OCI-LY7 (cell line): Measurements from ENCODE around the gene SPECC1L. TPM values are rescaled to one million over a fixed set of nuclear protein-coding genes. Genes with fewer than 3 reads are reported as not detected.

Experiments
- BruUV-seq: library from RNA; stranded (reverse); fragments of 400-500 nt; replicated peaks from 2 replicates; lab custom pipeline; 2021; lab: Mats Ljungman, UMichigan
- CTCF ChIA-PET: fragments of 300-600 bp; sonication (Branson Sonifier 250); formaldehyde crosslinking; loops from one replicate; lab custom pipeline; 2022; ENCODE audit warnings: antibody characterized with exemption; ENCODE audit not compliant: unreplicated experiment; lab: Charles Lee
- POLR2A ChIA-PET: fragments of 300-600 bp; sonication (Branson Sonifier 250); formaldehyde crosslinking; loops from one replicate; lab custom pipeline; 2022; ENCODE audit warnings: antibody characterized with exemption; lab: Charles Lee
- DNase-seq: peaks from one replicate; pipeline ENCODE4 v3.0.0-alpha.2; 2015; ENCODE audit warnings: low spot score
- H2AFZ ChIP-seq: fragments of 200-600 bp; sonication (generic), shearing (Covaris generic); 2 replicates; pipeline ENCODE4 v1.6.1; 2014; ENCODE audit warnings: mild to moderate bottlenecking, antibody characterized with exemption, low read length, moderate library complexity
- H3K27ac ChIP-seq: fragments of 200-600 bp; sonication (generic); 2 replicates; pipeline ENCODE4 v1.5.1; 2014; ENCODE audit warnings: mixed run types, low read depth, mild to moderate bottlenecking, moderate library complexity, low read length, inconsistent platforms; ENCODE audit not compliant: poor library complexity, severe bottlenecking
- H3K36me3 ChIP-seq: fragments of 200-600 bp; sonication (generic); 2 replicates; pipeline ENCODE4 v1.6.1; 2014; ENCODE audit warnings: mild to moderate bottlenecking, antibody characterized with exemption, low read length, moderate library complexity, mixed read lengths; ENCODE audit not compliant: insufficient read depth
- H3K4me1 ChIP-seq: fragments of 200-600 bp; sonication (generic); 2 replicates; pipeline ENCODE4 v1.5.1; 2014; ENCODE audit warnings: mild to moderate bottlenecking, low read length; ENCODE audit not compliant: insufficient read depth, poor library complexity, severe bottlenecking
- H3K4me2 ChIP-seq: fragments of 200-600 bp; sonication (generic); 2 replicates; pipeline ENCODE4 v1.6.1; 2014; ENCODE audit warnings: mild to moderate bottlenecking, low read length
- H3K4me3 ChIP-seq: fragments of 200-600 bp; sonication (generic); 2 replicates; pipeline ENCODE4 v1.5.1; 2014; ENCODE audit warnings: mild to moderate bottlenecking, low read depth, low read length; ENCODE audit not compliant: poor library complexity, severe bottlenecking
- H3K79me2 ChIP-seq: fragments of 200-600 bp; sonication (generic); 2 replicates; pipeline ENCODE4 v1.6.1; 2016; ENCODE audit warnings: low read depth, mild to moderate bottlenecking, low read length, moderate library complexity, mixed read lengths; ENCODE audit not compliant: insufficient read depth
- H3K9me2 ChIP-seq: fragments of 200-600 bp; sonication (generic); 2 replicates; pipeline ENCODE4 v1.6.1; 2016; ENCODE audit warnings: mild to moderate bottlenecking, low read length, mixed read lengths; ENCODE audit not compliant: insufficient read depth
- H3K9me3 ChIP-seq: fragments of 200-600 bp; sonication (generic); 2 replicates; pipeline ENCODE4 v1.6.1; 2014; ENCODE audit warnings: mild to moderate bottlenecking, mixed run types, low read length, mixed read lengths
- H4K20me1 ChIP-seq: fragments of 200-600 bp; sonication (generic); 2 replicates; pipeline ENCODE4 v1.6.1; 2014; ENCODE audit warnings: mild to moderate bottlenecking, antibody characterized with exemption, low read length, moderate library complexity, mixed read lengths; ENCODE audit not compliant: insufficient read depth
- EZH2phosphoT487 ChIP-seq: fragments of 200-600 bp; sonication (generic); IDR thresholded peaks from 2 replicates; pipeline ENCODE4 v1.6.1; 2018; ENCODE audit warnings: low read depth, borderline replicate concordance, mild to moderate bottlenecking, mixed run types, antibody characterized with exemption, low read length, moderate library complexity, mixed read lengths
- intact Hi-C: fragments of 100-400 bp; cut with micrococcal nuclease; formaldehyde crosslinking; loops from one replicate; pipeline ENCODE4 v1.10.0; 2022; ENCODE audit not compliant: unreplicated experiment
- total RNA-seq, 2 experiments: library from RNA; depleted of rRNA in 1 of 2; stranded (reverse); fragments of >200 nt in 1 of 2; shearing (Covaris generic) in 1 of 2; gene quantifications; 2 replicates each; pipeline ENCODE4 v1.2.3, GENCODE V29; 2014 to 2022
- TF ChIP-seq, protein P1 (sequence below): fragments of 200-600 bp; sonication (generic); conservative IDR thresholded peaks from 2 replicates; pipeline ENCODE4 v1.5.1; 2014; ENCODE audit warnings: mild to moderate bottlenecking, antibody characterized with exemption, low read length, moderate library complexity, mixed read lengths

Gene SPECC1L
- total RNA-seq, 2 experiments from 2014 or later: 47.0 to 66.2 TPM

GRCh38 chr22:24404561-24405275 lies 134.1 kb downstream of the SPECC1L start:
- no peak overlapping the region for H2AFZ ChIP-seq
- peaks cover 53% of the 10 kb centered on the region for H3K36me3 ChIP-seq
- H3K4me1 ChIP-seq: peaks cover 25% of the 10 kb centered on the region
- H3K79me2 ChIP-seq: no peaks in the 10 kb centered on the region; the same call in 1 of the 2 replicates
- H3K4me2 ChIP-seq: no peak overlapping the region
- H3K9me3 ChIP-seq: no peaks in the 10 kb centered on the region
- DNase-seq: no peak
- no TSS peak for BruUV-seq
- no peaks in the 10 kb centered on the region for H4K20me1 ChIP-seq
- H3K4me3 ChIP-seq: no peak overlapping the region
- ChIA-PET CTCF (no interaction called here), POLR2A (no interaction called here)
- TF ChIP-seq, protein P1, sequence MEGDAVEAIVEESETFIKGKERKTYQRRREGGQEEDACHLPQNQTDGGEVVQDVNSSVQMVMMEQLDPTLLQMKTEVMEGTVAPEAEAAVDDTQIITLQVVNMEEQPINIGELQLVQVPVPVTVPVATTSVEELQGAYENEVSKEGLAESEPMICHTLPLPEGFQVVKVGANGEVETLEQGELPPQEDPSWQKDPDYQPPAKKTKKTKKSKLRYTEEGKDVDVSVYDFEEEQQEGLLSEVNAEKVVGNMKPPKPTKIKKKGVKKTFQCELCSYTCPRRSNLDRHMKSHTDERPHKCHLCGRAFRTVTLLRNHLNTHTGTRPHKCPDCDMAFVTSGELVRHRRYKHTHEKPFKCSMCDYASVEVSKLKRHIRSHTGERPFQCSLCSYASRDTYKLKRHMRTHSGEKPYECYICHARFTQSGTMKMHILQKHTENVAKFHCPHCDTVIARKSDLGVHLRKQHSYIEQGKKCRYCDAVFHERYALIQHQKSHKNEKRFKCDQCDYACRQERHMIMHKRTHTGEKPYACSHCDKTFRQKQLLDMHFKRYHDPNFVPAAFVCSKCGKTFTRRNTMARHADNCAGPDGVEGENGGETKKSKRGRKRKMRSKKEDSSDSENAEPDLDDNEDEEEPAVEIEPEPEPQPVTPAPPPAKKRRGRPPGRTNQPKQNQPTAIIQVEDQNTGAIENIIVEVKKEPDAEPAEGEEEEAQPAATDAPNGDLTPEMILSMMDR: no peak
- no peak for TF ChIP-seq EZH2phosphoT487
- H3K27ac ChIP-seq: no peak overlapping the region
- intact Hi-C loops: no loop called here
- no peaks in the 10 kb centered on the region for H3K9me2 ChIP-seq

GRCh38 chr22:24405631-24406321 lies 135.1 kb downstream of the SPECC1L start:
- Histone ChIP-seq H3K4me1 (peaks cover 15% of the 10 kb centered on the region), H3K79me2 (no peaks in the 10 kb centered on the region; the same call in 1 of the 2 replicates), H3K9me3 (no peaks in the 10 kb centered on the region), H3K9me2 (no peaks in the 10 kb centered on the region), H2AFZ (no peak overlapping the region), H3K4me3 (no peak overlapping the region), H4K20me1 (no peaks in the 10 kb centered on the region), H3K27ac (no peak overlapping the region), H3K4me2 (no peak overlapping the region), H3K36me3 (peaks cover 51% of the 10 kb centered on the region)
- TF ChIP-seq, protein P1: no peak
- TF ChIP-seq EZH2phosphoT487: no peak
- POLR2A ChIA-PET: no interaction called here
- DNase-seq: no peak
- intact Hi-C loops: no loop called here
- CTCF ChIA-PET: no interaction called here
- no TSS peak for BruUV-seq
